OCI-LY3 (cell line): ENCODE measurements around the gene STIM2.

Experiments
- H2AFZ ChIP-seq: fragments of 200-600, 300-600 bp; shearing (Covaris generic); 2 replicates; pipeline ENCODE4 v1.6.0; 2014; ENCODE audit warnings: antibody characterized with exemption, low read depth, low read length
- H3K27ac ChIP-seq: fragments of 200-600, 300-600 bp; sonication (generic); 2 replicates; pipeline ENCODE4 v1.5.1; 2014; ENCODE audit warnings: mild to moderate bottlenecking, low read length, moderate library complexity, mixed read lengths
- H3K27me3 ChIP-seq: fragments of 200-600, 300-600 bp; sonication (generic); 2 replicates; pipeline ENCODE4 v1.6.1; 2014; ENCODE audit warnings: low read depth, low read length, mixed read lengths
- H3K36me3 ChIP-seq: fragments of 200-600, 300-600 bp; sonication (generic); replicated peaks from 2 replicates; pipeline ENCODE3; 2014; ENCODE audit warnings: low read depth, low read length, mixed read lengths
- H3K4me1 ChIP-seq: fragments of 300-600, 200-600 bp; sonication (generic); 2 replicates; pipeline ENCODE4 v1.6.1; 2014; ENCODE audit warnings: low read length, mixed read lengths
- H3K4me2 ChIP-seq: fragments of 200-600, 300-600 bp; sonication (generic); 2 replicates; pipeline ENCODE4 v1.6.1; 2014; ENCODE audit warnings: low read length, mixed read lengths
- H3K4me3 ChIP-seq: fragments of 300-600, 200-600 bp; sonication (generic); 2 replicates; pipeline ENCODE4 v1.5.1; 2014; ENCODE audit warnings: antibody characterized with exemption, mild to moderate bottlenecking, low read length, moderate library complexity
- H3K79me2 ChIP-seq: fragments of 300-600, 200-600 bp; shearing (Covaris generic); 2 replicates; pipeline ENCODE4 v1.6.1; 2014; ENCODE audit warnings: mild to moderate bottlenecking, low read length, mixed read lengths
- H3K9ac ChIP-seq: fragments of 300-600, 200-600 bp; shearing (Covaris generic); 2 replicates; pipeline ENCODE4 v1.6.0; 2014; ENCODE audit warnings: mild to moderate bottlenecking, low read length, moderate library complexity
- H3K9me3 ChIP-seq: fragments of 200-600, 300-600 bp; shearing (Covaris generic); 2 replicates; pipeline ENCODE4 v1.6.1; 2014; ENCODE audit warnings: low read length, mixed read lengths; ENCODE audit not compliant: insufficient read depth
- H4K20me1 ChIP-seq: fragments of 200-600, 300-600 bp; sonication (generic); 2 replicates; pipeline ENCODE4 v1.6.1; 2016; ENCODE audit warnings: low read length, mixed read lengths; ENCODE audit not compliant: insufficient read depth
- CTCF ChIP-seq: fragments of 200-600, 300-600 bp; sonication (generic); IDR thresholded peaks from 2 replicates; pipeline ENCODE4 v1.5.1; 2014; ENCODE audit warnings: antibody characterized with exemption, low read length, low read depth
- EZH2phosphoT487 ChIP-seq: fragments of 200-600 bp; shearing (Covaris generic); IDR thresholded peaks from 2 replicates; pipeline ENCODE4 v1.6.1; 2018; ENCODE audit warnings: antibody characterized with exemption, mixed run types, low read depth

STIM2 gene

DNA sequence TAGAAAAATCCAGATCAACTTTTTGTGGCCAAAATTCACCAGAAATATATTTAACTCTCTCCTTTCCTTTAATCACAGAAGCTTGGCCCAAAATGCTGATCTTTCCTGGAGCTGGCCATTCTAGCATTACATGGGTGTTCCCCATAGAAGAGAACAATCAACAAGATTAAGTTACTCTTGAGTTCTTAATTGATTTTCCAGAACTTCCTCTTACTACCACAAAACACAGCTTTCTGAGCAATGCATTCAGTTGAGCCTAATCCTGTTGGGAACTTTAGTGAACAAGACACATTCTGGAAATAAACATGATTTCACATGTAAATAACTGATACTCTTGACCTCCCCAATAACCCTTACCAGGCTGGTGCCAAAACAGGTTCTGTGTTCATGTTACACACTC lies 45.4 kb upstream of the STIM2 start:
- Histone ChIP-seq H3K4me3 (no peak overlapping the region), H4K20me1 (no peaks in the 10 kb centered on the region), H3K4me1 (no peaks in the 10 kb centered on the region), H3K9me3 (0 out of 2 replicates have a peak, but pooled peaks cover 1% of the 10 kb centered on the region), H3K4me2 (no peak overlapping the region), H3K36me3 (no peaks in the 10 kb centered on the region), H2AFZ (no peak overlapping the region), H3K9ac (no peak overlapping the region), H3K79me2 (no peaks in the 10 kb centered on the region), H3K27me3 (peaks cover 71% of the 10 kb centered on the region), H3K27ac (no peak overlapping the region)
- TF ChIP-seq CTCF (no peak), EZH2phosphoT487 (no peak)

GRCh38 chr4:26815706-26816105 lies 44.9 kb upstream of the STIM2 start:
- Histone ChIP-seq H3K9me3 (0 out of 2 replicates have a peak, but pooled peaks cover 4% of the 10 kb centered on the region), H4K20me1 (no peaks in the 10 kb centered on the region), H3K27ac (no peak overlapping the region), H3K27me3 (peaks cover 70% of the 10 kb centered on the region), H3K79me2 (no peaks in the 10 kb centered on the region), H3K4me1 (no peaks in the 10 kb centered on the region), H3K4me3 (no peak overlapping the region), H2AFZ (no peak overlapping the region), H3K9ac (no peak overlapping the region), H3K4me2 (no peak overlapping the region), H3K36me3 (no peaks in the 10 kb centered on the region)
- no peak for TF ChIP-seq EZH2phosphoT487
- no peak for TF ChIP-seq CTCF

- Histone ChIP-seq H4K20me1 (no peaks in the 10 kb centered on the region), H3K9ac (no peak overlapping the region), H3K4me2 (no peak overlapping the region)
Measured at GRCh38 chr4:26819026-26819425, 41.6 kb upstream of the STIM2 start.

GRCh38 chr4:26819478-26820095 lies 41.1 kb upstream of the STIM2 start:
- TF ChIP-seq CTCF, result no peak
- no peak for TF ChIP-seq EZH2phosphoT487
- Histone ChIP-seq H3K9ac (no peak overlapping the region), H4K20me1 (no peaks in the 10 kb centered on the region), H3K4me3 (no peak overlapping the region), H3K4me2 (no peak overlapping the region), H3K27me3 (peaks cover 62% of the 10 kb centered on the region), H3K79me2 (no peaks in the 10 kb centered on the region), H3K36me3 (peaks cover 5% of the 10 kb centered on the region), H3K27ac (no peak overlapping the region), H3K9me3 (peaks cover 19% of the 10 kb centered on the region; the same call in 1 of the 2 replicates), H2AFZ (no peak overlapping the region), H3K4me1 (peaks cover 10% of the 10 kb centered on the region)

More at GRCh38 chr4:26819026-26819425, 41.6 kb upstream of the STIM2 start:
- H3K4me1 ChIP-seq, result peaks cover 10% of the 10 kb centered on the region
- H3K27ac ChIP-seq, result no peak overlapping the region
- TF ChIP-seq EZH2phosphoT487 (no peak), CTCF (no peak)
- H3K79me2 ChIP-seq, result no peaks in the 10 kb centered on the region
- H3K27me3 ChIP-seq, result peaks cover 67% of the 10 kb centered on the region
- H3K36me3 ChIP-seq, result peaks cover 5% of the 10 kb centered on the region
- no peak overlapping the region for H2AFZ ChIP-seq
- H3K4me3 ChIP-seq, result no peak overlapping the region
- peaks cover 18% of the 10 kb centered on the region; the same call in 1 of the 2 replicates for H3K9me3 ChIP-seq
